Esophagus muscularis mucosa (tissue), 3 donors: ENCODE results near the gene BCKDHB.

Source experiments
- POLR2A ChIP-seq: fragments of 450-650 bp; IDR thresholded peaks from one replicate; pipeline ENCODE4 v1.6.1; 2017; ENCODE audit warnings: antibody characterized with exemption, moderate library complexity, mild to moderate bottlenecking, low read depth
- TF ChIP-seq, protein P1 (sequence below), 3 experiments: fragments of 200-600 bp in 2 of 3; fragments of 450-650 bp in 1 of 3; sonication (generic) in 2 of 3; IDR thresholded peaks; one replicate each; pipeline ENCODE4 v1.5.1; 2017 to 2019; ENCODE audit warnings: antibody characterized with exemption in 3 of 3, mild to moderate bottlenecking in 2 of 3, moderate library complexity in 1 of 3

DNA sequence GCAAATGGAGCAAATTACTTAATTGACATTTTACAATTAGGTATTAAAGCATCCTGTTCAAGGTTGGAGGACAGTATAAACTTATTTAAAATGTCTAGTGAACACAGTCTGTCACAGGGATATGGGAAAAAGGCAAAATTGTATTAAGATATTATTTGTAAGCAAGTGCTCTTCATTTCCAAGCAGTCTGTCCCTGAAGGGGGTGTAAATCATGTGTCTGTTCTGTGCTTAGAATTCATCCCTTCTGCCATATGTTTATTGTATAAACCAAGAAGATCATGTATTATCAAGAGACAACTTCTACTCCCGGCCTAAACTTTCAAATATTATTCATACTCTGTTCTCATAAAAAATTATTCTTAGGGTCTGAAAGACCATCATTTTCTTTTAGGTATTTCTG is 144.8 kb downstream of the BCKDHB start:
- TF ChIP-seq, protein P1, sequence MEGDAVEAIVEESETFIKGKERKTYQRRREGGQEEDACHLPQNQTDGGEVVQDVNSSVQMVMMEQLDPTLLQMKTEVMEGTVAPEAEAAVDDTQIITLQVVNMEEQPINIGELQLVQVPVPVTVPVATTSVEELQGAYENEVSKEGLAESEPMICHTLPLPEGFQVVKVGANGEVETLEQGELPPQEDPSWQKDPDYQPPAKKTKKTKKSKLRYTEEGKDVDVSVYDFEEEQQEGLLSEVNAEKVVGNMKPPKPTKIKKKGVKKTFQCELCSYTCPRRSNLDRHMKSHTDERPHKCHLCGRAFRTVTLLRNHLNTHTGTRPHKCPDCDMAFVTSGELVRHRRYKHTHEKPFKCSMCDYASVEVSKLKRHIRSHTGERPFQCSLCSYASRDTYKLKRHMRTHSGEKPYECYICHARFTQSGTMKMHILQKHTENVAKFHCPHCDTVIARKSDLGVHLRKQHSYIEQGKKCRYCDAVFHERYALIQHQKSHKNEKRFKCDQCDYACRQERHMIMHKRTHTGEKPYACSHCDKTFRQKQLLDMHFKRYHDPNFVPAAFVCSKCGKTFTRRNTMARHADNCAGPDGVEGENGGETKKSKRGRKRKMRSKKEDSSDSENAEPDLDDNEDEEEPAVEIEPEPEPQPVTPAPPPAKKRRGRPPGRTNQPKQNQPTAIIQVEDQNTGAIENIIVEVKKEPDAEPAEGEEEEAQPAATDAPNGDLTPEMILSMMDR (IDR thresholded peaks at IDR 0.05) = no peak
- no peak for TF ChIP-seq POLR2A
